ENCODE results near the gene MCF2L.
A peak's percentile ranks its signal among the peaks of the same experiment; 100 is the strongest.

The MCF2L gene

DNA sequence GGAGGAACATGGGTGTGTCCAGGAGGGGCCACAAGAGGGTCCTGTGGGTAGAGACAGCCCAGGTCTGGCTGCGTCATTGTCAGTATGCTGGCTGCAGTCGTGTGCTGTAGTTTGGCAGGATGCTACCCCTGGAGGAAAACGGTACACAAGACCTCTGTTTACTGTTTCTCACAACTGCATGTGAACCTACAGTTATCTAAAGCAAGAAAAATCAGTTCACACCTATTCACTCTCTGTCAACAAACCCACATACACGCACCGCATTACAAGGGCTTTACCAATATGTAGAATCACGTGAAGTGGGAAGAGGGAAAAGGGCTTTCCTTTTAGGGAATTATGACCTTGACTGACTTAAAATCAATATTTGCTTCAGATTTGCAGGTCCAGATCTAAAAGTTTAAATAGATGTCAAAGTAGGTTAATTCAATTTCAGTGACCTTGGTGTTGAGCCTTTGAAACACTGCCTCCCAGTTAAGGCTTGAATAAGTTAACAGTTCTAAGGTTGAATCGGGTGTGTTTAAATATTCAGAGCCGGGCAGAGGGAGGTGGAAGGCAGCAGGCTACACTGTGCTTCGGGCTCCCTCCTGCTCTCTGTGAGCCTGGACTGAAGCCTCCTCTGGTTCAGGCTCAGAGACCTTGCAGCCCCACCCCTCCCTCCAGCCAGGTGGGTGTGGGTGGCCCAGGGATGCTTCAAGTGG is 17.2 kb upstream of the MCF2L start:
- no peak overlapping the region for H2AFZ ChIP-seq (ENCODE audit: low read length)
- no peak overlapping the region for H4K8ac ChIP-seq (ENCODE audit: low read depth, low read length)
- no peak overlapping the region for H4K91ac ChIP-seq (ENCODE audit: low read depth, low read length, poor library complexity)
- no peaks in the 10 kb centered on the region for H3K9me3 ChIP-seq (replicated peaks in 1 of 2; ENCODE audit: control insufficient read depth in 2 of 2, insufficient read depth in 1 of 2, low read depth in 1 of 2, low read length in 2 of 2)
- no peak overlapping the region for H3K4ac ChIP-seq (ENCODE audit: low read length)
- no peaks in the 10 kb centered on the region for H3K36me3 ChIP-seq (replicated peaks in 1 of 2; ENCODE audit: control insufficient read depth in 2 of 2, insufficient read depth in 2 of 2, low read length in 2 of 2)
- H2BK5ac ChIP-seq (ENCODE audit: low read length) = no peak overlapping the region
- no peak overlapping the region for H2BK120ac ChIP-seq (ENCODE audit: low read depth, low read length)
- no peak overlapping the region for H3K27ac ChIP-seq (replicated peaks; ENCODE audit: low read length)
- H3K4me1 ChIP-seq (ENCODE audit: control insufficient read depth in 2 of 2, insufficient read depth in 1 of 2, low read depth in 1 of 2, low read length in 2 of 2) = peaks cover 31 to 44% of the 10 kb centered on the region in 2 donors
- H3K4me2 ChIP-seq (ENCODE audit: insufficient read depth, low read length, poor library complexity, severe bottlenecking) = no peak overlapping the region
- H3K18ac ChIP-seq (ENCODE audit: low read length) = peak overlapping the region; percentile 24
- no peak for DNase-seq (ENCODE audit: low spot score)
- WGBS, 2 donors (ENCODE audit: extremely low coverage in 2 of 2, insufficient read length in 2 of 2, insufficient replicate concordance in 1 of 2) = no CpG with 5 or more reads among the region's 9 CpGs
- no peak overlapping the region for H2BK12ac ChIP-seq (ENCODE audit: low read length)
- H2AK5ac ChIP-seq (ENCODE audit: low read depth, low read length) = no peak overlapping the region
- H3K14ac ChIP-seq (ENCODE audit: low read length) = no peak overlapping the region
- no peak overlapping the region for H3K23ac ChIP-seq (ENCODE audit: low read depth, low read length, poor library complexity)
- no peak overlapping the region for H3K4me3 ChIP-seq (ENCODE audit: low read length in 2 of 2)
- no peak overlapping the region for H3K9ac ChIP-seq (ENCODE audit: low read depth, low read length, poor library complexity)
- peaks cover 2% of the 10 kb centered on the region for H3K79me1 ChIP-seq (ENCODE audit: low read depth, low read length)
- no peak overlapping the region for H2BK15ac ChIP-seq (ENCODE audit: low read length)
- no peaks in the 10 kb centered on the region for H3K27me3 ChIP-seq (ENCODE audit: control insufficient read depth in 3 of 3, insufficient read depth in 3 of 3, low read depth in 1 of 3, low read length in 3 of 3)

DNA sequence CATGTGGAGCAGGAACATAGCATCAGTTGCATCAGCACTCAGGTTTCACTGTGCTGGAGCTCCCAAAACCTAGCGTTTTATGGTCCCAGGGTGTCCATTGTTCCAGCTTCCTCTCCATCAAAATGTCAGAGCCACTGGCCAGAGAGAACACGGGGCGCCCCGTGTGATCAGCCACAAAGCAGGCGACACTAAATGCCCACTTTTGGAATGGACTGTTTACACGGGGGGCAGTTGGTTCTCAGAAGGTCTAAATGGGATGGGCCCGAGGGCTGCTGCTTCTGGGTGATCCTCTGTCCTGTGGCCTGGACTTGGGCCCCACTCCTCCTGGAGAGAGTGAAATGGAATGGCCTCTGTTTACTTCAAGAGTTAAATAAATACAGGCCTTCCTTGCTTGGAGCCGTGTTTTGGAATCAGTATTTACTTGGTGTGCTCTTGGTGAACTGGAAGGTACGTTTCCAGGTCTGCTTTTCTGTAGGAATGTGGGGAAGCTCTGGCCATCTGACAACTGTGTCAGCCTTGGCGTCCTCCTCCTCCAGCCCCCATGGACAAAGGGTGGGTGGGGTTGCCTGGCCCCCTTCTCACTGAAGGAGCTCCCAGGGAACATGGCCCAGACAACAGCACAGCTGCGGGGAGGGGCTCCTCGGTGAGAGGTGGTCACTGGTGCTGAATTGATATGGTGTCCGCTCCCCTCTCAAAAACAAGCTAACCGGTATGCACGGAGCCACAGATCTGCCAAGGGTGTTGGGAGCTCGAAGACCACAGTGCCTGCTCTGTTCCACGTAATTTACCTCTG is 16.1 kb upstream of the MCF2L start:
- H3K4ac ChIP-seq (ENCODE audit: low read length) = no peak overlapping the region
- H2AK5ac ChIP-seq (ENCODE audit: low read depth, low read length) = no peak overlapping the region
- no peak overlapping the region for H3K4me3 ChIP-seq (ENCODE audit: low read length in 2 of 2)
- H3K9ac ChIP-seq (ENCODE audit: low read depth, low read length, poor library complexity) = no peak overlapping the region
- H2BK12ac ChIP-seq (ENCODE audit: low read length) = no peak overlapping the region
- no peaks in the 10 kb centered on the region for H3K9me3 ChIP-seq (replicated peaks in 1 of 2; ENCODE audit: control insufficient read depth in 2 of 2, insufficient read depth in 1 of 2, low read depth in 1 of 2, low read length in 2 of 2)
- WGBS, 2 donors (ENCODE audit: extremely low coverage in 2 of 2, insufficient read length in 2 of 2, insufficient replicate concordance in 1 of 2) = no CpG with 5 or more reads among the region's 17 CpGs
- H4K8ac ChIP-seq (ENCODE audit: low read depth, low read length) = no peak overlapping the region
- no peak overlapping the region for H2BK120ac ChIP-seq (ENCODE audit: low read depth, low read length)
- H3K36me3 ChIP-seq (replicated peaks in 1 of 2; ENCODE audit: control insufficient read depth in 2 of 2, insufficient read depth in 2 of 2, low read length in 2 of 2) = no peaks in the 10 kb centered on the region
- DNase-seq (ENCODE audit: low spot score) = no peak
- no peak overlapping the region for H3K4me2 ChIP-seq (ENCODE audit: insufficient read depth, low read length, poor library complexity, severe bottlenecking)
- H3K79me1 ChIP-seq (ENCODE audit: low read depth, low read length) = peaks cover 2% of the 10 kb centered on the region
- no peak overlapping the region for H3K23ac ChIP-seq (ENCODE audit: low read depth, low read length, poor library complexity)
- peak overlapping the region; percentile 79 for H3K18ac ChIP-seq (ENCODE audit: low read length)
- H3K14ac ChIP-seq (ENCODE audit: low read length) = no peak overlapping the region
- peaks cover 38 to 54% of the 10 kb centered on the region in 2 donors for H3K4me1 ChIP-seq (ENCODE audit: control insufficient read depth in 2 of 2, insufficient read depth in 1 of 2, low read depth in 1 of 2, low read length in 2 of 2)
- H2BK15ac ChIP-seq (ENCODE audit: low read length) = no peak overlapping the region
- no peak overlapping the region for H2AFZ ChIP-seq (ENCODE audit: low read length)
- H3K27ac ChIP-seq (replicated peaks; ENCODE audit: low read length) = no peak overlapping the region
- no peaks in the 10 kb centered on the region for H3K27me3 ChIP-seq (ENCODE audit: control insufficient read depth in 3 of 3, insufficient read depth in 3 of 3, low read depth in 1 of 3, low read length in 3 of 3)
- H4K91ac ChIP-seq (ENCODE audit: low read depth, low read length, poor library complexity) = no peak overlapping the region
- peak overlapping the region; percentile 2 for H2BK5ac ChIP-seq (ENCODE audit: low read length)

DNA sequence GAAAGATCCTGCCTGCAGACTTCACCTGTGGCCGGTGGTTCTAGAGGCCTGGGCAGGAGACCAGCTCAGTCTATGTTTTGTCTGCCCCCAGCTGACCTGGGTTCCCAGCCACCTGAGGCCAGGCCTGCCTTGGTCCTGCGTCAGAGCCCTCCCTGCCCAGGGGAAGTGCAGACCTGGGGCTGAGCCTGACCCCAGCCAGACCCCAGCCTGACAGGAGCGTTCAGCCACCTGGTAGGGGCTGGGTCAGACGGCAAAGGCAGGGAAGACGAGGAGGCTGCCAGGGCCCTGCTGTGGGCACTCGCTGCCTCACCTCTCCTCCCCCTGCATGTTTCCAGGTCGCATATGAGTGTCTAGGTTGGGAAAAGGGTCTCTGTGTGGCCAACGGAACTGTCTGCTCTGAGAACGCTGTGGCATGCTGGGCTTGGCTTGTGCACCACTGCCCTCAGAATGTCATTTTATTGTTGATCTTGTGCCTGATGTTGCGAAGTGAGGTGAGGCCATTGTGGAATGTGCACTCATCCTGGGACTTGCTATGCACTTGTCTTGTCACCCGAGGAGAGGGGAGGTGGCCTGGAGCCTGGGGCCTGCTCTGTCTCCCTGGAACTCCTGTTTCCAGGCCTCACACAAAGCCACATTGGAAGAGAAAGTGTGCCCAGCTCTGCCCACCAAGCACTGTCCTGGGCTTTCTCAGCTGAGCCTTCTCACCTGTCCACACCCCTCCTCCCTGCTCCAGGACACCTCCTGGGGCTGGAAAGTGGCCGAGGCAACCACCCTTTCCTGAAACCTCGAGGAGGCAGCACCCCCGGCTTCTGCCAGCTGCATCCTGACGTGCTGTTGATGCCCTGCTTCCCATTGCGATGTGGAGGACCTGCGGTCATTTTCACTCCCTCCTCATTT is 15.2 kb upstream of the MCF2L start:
- H3K9me3 ChIP-seq (replicated peaks in 1 of 2; ENCODE audit: control insufficient read depth in 2 of 2, insufficient read depth in 1 of 2, low read depth in 1 of 2, low read length in 2 of 2) = no peaks in the 10 kb centered on the region
- H3K27me3 ChIP-seq (ENCODE audit: control insufficient read depth in 3 of 3, insufficient read depth in 3 of 3, low read depth in 1 of 3, low read length in 3 of 3) = no peaks in the 10 kb centered on the region
- peak overlapping the region; percentile 39 for H2AK5ac ChIP-seq (ENCODE audit: low read depth, low read length)
- peak overlapping the region; percentile 26 for H2BK12ac ChIP-seq (ENCODE audit: low read length)
- no peak overlapping the region for H3K9ac ChIP-seq (ENCODE audit: low read depth, low read length, poor library complexity)
- peak overlapping the region; percentile 79 for H3K18ac ChIP-seq (ENCODE audit: low read length)
- no peak overlapping the region for H3K4me3 ChIP-seq (ENCODE audit: low read length in 2 of 2)
- H2BK15ac ChIP-seq (ENCODE audit: low read length) = no peak overlapping the region
- H3K79me1 ChIP-seq (ENCODE audit: low read depth, low read length) = peaks cover 8% of the 10 kb centered on the region
- H3K36me3 ChIP-seq (replicated peaks in 1 of 2; ENCODE audit: control insufficient read depth in 2 of 2, insufficient read depth in 2 of 2, low read length in 2 of 2) = no peaks in the 10 kb centered on the region
- H3K4me1 ChIP-seq (ENCODE audit: control insufficient read depth in 2 of 2, insufficient read depth in 1 of 2, low read depth in 1 of 2, low read length in 2 of 2) = peaks cover 45 to 60% of the 10 kb centered on the region in 2 donors
- peak overlapping the region; percentile 59 for H3K14ac ChIP-seq (ENCODE audit: low read length)
- no CpG with 5 or more reads among the region's 17 CpGs for WGBS, 2 donors (ENCODE audit: extremely low coverage in 2 of 2, insufficient read length in 2 of 2, insufficient replicate concordance in 1 of 2)
- no peak overlapping the region for H2BK120ac ChIP-seq (ENCODE audit: low read depth, low read length)
- H3K4ac ChIP-seq (ENCODE audit: low read length) = no peak overlapping the region
- no peak overlapping the region for H4K8ac ChIP-seq (ENCODE audit: low read depth, low read length)
- no peak overlapping the region for H3K27ac ChIP-seq (replicated peaks; ENCODE audit: low read length)
- peak overlapping the region; percentile 20 for H4K91ac ChIP-seq (ENCODE audit: low read depth, low read length, poor library complexity)
- no peak overlapping the region for H3K4me2 ChIP-seq (ENCODE audit: insufficient read depth, low read length, poor library complexity, severe bottlenecking)
- H2AFZ ChIP-seq (ENCODE audit: low read length) = no peak overlapping the region
- no peak for DNase-seq (ENCODE audit: low spot score)
- peak overlapping the region; percentile 2 for H2BK5ac ChIP-seq (ENCODE audit: low read length)
- peak overlapping the region; percentile 14 for H3K23ac ChIP-seq (ENCODE audit: low read depth, low read length, poor library complexity)

Data from neuronal stem cell (in vitro differentiated cells).